ENCODE measurements around the gene ANXA11. TPM values are rescaled to one million over a fixed set of nuclear protein-coding genes. Genes with fewer than 3 reads are reported as not detected.

Gene ANXA11
- total RNA-seq, 1 experiment from 2014 or later, result 434 TPM

DNA sequence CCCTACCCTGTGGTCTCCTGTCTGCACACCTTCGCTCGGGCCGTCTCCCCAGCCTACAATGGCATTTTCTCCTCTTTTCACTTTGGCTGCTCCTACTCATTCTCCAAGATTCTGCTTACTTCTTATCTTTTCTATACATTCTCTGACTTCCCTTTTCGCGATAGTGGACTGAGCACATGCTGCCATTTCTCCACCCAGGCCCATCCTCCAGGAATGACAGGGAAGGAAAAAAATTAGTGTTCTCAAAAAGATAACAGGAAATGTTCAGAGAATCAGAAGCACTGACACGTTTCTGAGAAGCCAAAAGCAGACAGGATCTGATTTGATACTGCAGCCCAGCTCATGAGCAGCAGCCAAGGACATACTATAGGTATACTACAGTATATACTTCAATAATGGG lies 6.4 kb upstream of the ANXA11 start:
- H3K9me3 ChIP-seq (ENCODE audit: low read length), result no peaks in the 10 kb centered on the region
- TF ChIP-seq EZH2 (IDR thresholded peaks at IDR 0.05; ENCODE audit: low read length, unreplicated experiment) (no peak), EZH2phosphoT487 (IDR thresholded peaks at IDR 0.05; ENCODE audit: borderline replicate concordance, low read length) (no peak)
- TF ChIP-seq, protein P1, sequence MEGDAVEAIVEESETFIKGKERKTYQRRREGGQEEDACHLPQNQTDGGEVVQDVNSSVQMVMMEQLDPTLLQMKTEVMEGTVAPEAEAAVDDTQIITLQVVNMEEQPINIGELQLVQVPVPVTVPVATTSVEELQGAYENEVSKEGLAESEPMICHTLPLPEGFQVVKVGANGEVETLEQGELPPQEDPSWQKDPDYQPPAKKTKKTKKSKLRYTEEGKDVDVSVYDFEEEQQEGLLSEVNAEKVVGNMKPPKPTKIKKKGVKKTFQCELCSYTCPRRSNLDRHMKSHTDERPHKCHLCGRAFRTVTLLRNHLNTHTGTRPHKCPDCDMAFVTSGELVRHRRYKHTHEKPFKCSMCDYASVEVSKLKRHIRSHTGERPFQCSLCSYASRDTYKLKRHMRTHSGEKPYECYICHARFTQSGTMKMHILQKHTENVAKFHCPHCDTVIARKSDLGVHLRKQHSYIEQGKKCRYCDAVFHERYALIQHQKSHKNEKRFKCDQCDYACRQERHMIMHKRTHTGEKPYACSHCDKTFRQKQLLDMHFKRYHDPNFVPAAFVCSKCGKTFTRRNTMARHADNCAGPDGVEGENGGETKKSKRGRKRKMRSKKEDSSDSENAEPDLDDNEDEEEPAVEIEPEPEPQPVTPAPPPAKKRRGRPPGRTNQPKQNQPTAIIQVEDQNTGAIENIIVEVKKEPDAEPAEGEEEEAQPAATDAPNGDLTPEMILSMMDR (conservative IDR thresholded peaks at IDR 0.05; ENCODE audit: low read depth, low read length), result no peak
- no peaks in the 10 kb centered on the region for H3K27me3 ChIP-seq (ENCODE audit: low read length)
- DNase-seq, result peak; percentile 2
- intact Hi-C loops (cut with micrococcal nuclease), result no loop called here
- ChIA-PET POLR2A (ENCODE audit: unreplicated experiment) (interaction anchor here (0.7 kb wide), 1 partner anchor 91 kb away, joined by 4 read pairs; no protein-coding TSS in a partner anchor), CTCF (interaction anchor here (1.4 kb wide), 1 partner anchor 68 kb away, joined by 3 read pairs; no protein-coding TSS in a partner anchor)
- peaks cover 42% of the 10 kb centered on the region for H3K79me2 ChIP-seq (ENCODE audit: low read length)
- BruUV-seq (replicated peaks), result no TSS peak
- H3K4me3 ChIP-seq (ENCODE audit: low read length), result no peak overlapping the region
- H3K27ac ChIP-seq (ENCODE audit: low read length), result no peak overlapping the region
- H3K9ac ChIP-seq (ENCODE audit: low read length), result no peak overlapping the region
- H3K4me2 ChIP-seq (ENCODE audit: low read length), result no peak overlapping the region
- H4K20me1 ChIP-seq (ENCODE audit: low read length), result no peaks in the 10 kb centered on the region
- peaks cover 48% of the 10 kb centered on the region for H3K4me1 ChIP-seq (ENCODE audit: insufficient read depth, low read length)
- H3K36me3 ChIP-seq (ENCODE audit: low read depth, low read length), result no peaks in the 10 kb centered on the region
- H3F3A ChIP-seq (ENCODE audit: low read length, unreplicated experiment), result peaks cover 4% of the 10 kb centered on the region
- no peak for ATAC-seq
- no peaks in the 10 kb centered on the region for H3K9me2 ChIP-seq (replicated peaks; ENCODE audit: low read length)
- no peak overlapping the region for H2AFZ ChIP-seq (ENCODE audit: low read length)

DNA sequence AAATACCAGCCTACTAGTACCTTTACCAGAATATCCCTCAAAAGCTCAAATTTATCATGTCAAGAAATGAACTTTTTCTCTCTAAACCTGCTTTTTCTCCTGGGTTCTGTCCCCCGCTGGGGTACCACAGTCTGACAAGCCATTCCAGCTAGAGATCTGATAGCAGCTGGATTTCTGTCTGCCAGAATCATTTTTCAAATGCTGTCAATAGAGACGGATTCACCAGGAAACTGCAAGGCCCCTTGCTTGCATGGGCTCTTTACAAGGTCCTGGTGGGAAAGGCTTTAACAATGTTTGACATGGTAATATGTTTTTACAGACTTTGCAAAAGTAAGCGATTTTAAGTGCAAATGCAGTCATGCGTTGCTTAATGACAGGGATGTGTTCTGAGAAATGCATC lies 4.9 kb upstream of the ANXA11 start:
- H3K27me3 ChIP-seq (ENCODE audit: low read length), result no peaks in the 10 kb centered on the region
- no peaks in the 10 kb centered on the region for H3K36me3 ChIP-seq (ENCODE audit: low read depth, low read length)
- H3K79me2 ChIP-seq (ENCODE audit: low read length), result peaks cover 58% of the 10 kb centered on the region
- no peaks in the 10 kb centered on the region for H3K9me2 ChIP-seq (replicated peaks; ENCODE audit: low read length)
- no peak for ATAC-seq
- no peak for DNase-seq
- no peak overlapping the region for H3K27ac ChIP-seq (ENCODE audit: low read length)
- no peak overlapping the region for H3K9ac ChIP-seq (ENCODE audit: low read length)
- peak overlapping the region; percentile 77 for H3K4me2 ChIP-seq (ENCODE audit: low read length)
- H2AFZ ChIP-seq (ENCODE audit: low read length), result no peak overlapping the region
- no peaks in the 10 kb centered on the region for H4K20me1 ChIP-seq (ENCODE audit: low read length)
- peak overlapping the region; percentile 69 for H3K4me3 ChIP-seq (ENCODE audit: low read length)
- H3K4me1 ChIP-seq (ENCODE audit: insufficient read depth, low read length), result peaks cover 61% of the 10 kb centered on the region
- H3F3A ChIP-seq (ENCODE audit: low read length, unreplicated experiment), result peaks cover 4% of the 10 kb centered on the region
- no peaks in the 10 kb centered on the region for H3K9me3 ChIP-seq (ENCODE audit: low read length)
- POLR2A ChIA-PET (ENCODE audit: unreplicated experiment), result no interaction called here
- BruUV-seq (replicated peaks), result no TSS peak
- intact Hi-C loops (cut with micrococcal nuclease), result no loop called here
- TF ChIP-seq EZH2phosphoT487 (IDR thresholded peaks at IDR 0.05; ENCODE audit: borderline replicate concordance, low read length) (no peak), EZH2 (IDR thresholded peaks at IDR 0.05; ENCODE audit: low read length, unreplicated experiment) (no peak)
- TF ChIP-seq, protein P1 (conservative IDR thresholded peaks at IDR 0.05; ENCODE audit: low read depth, low read length), result no peak
- CTCF ChIA-PET, result interaction anchor here (1.7 kb wide), 1 partner anchor 66 kb away, joined by 5 read pairs; no protein-coding TSS in a partner anchor

GRCh38 chr10:80207768-80208370 lies 2.5 kb upstream of the ANXA11 start:
- Histone ChIP-seq H3K36me3 (ENCODE audit: low read depth, low read length) (no peaks in the 10 kb centered on the region), H3K4me3 (ENCODE audit: low read length) (peak overlapping the region; percentile 69), H3K4me1 (ENCODE audit: insufficient read depth, low read length) (peaks cover 74% of the 10 kb centered on the region), H3K79me2 (ENCODE audit: low read length) (peaks cover 82% of the 10 kb centered on the region), H4K20me1 (ENCODE audit: low read length) (peaks cover 21% of the 10 kb centered on the region), H3K9me2 (replicated peaks; ENCODE audit: low read length) (no peaks in the 10 kb centered on the region), H3K9ac (ENCODE audit: low read length) (peak overlapping the region; percentile 74), H3K4me2 (ENCODE audit: low read length) (peak overlapping the region; percentile 77), H2AFZ (ENCODE audit: low read length) (peak overlapping the region; percentile 60), H3F3A (ENCODE audit: low read length, unreplicated experiment) (peaks cover 4% of the 10 kb centered on the region), H3K27ac (ENCODE audit: low read length) (peak overlapping the region; percentile 80), H3K9me3 (ENCODE audit: low read length) (no peaks in the 10 kb centered on the region), H3K27me3 (ENCODE audit: low read length) (no peaks in the 10 kb centered on the region)
- TF ChIP-seq, protein P1 (conservative IDR thresholded peaks at IDR 0.05; ENCODE audit: low read depth, low read length), result no peak
- TF ChIP-seq EZH2 (IDR thresholded peaks at IDR 0.05; ENCODE audit: low read length, unreplicated experiment) (no peak), EZH2phosphoT487 (IDR thresholded peaks at IDR 0.05; ENCODE audit: borderline replicate concordance, low read length) (no peak)
- peak; percentile 3 for ATAC-seq
- TSS peak; percentile 38 for BruUV-seq (replicated peaks)
- DNase-seq, result peak; percentile 96
- POLR2A ChIA-PET (ENCODE audit: unreplicated experiment), result interaction anchor here (0.5 to 1.6 kb wide), 8 partner anchors 15 to 767 kb away, joined by 3 to 12 read pairs (median 4); partner anchors contain the start of gene TMEM254
- intact Hi-C loops (cut with micrococcal nuclease), result loop anchor here (1.0 to 5.0 kb wide), 6 partner anchors 14 to 151 kb away; no protein-coding TSS in a partner anchor
- CTCF ChIA-PET, result interaction anchor here (0.7 to 2.5 kb wide), 8 partner anchors 11 to 64 kb away, joined by 3 to 18 read pairs (median 4); no protein-coding TSS in a partner anchor

Data from PC-3 (cell line).